IMR-90 (cell line): Measurements from ENCODE around the gene PHC1. TPM values are rescaled to one million over a fixed set of nuclear protein-coding genes. Genes with fewer than 3 reads are reported as not detected.
"Not testable (repeated sequence)": the region's sequence is repeated elsewhere in the genome, so short reads cannot be mapped to it uniquely, and the experiment has no call there.

ENCODE experiments used
- ATAC-seq: fragments of 200-7000 bp; cut with Tn5 transposase; 2 replicates; pipeline ENCODE4 v1.9.1; 2020; ENCODE audit warnings: low read depth, mild to moderate bottlenecking, moderate library complexity
- BruUV-seq: library from RNA; stranded (reverse); fragments of 400-500 nt; replicated peaks from 2 replicates; lab custom pipeline; 2021; lab: Mats Ljungman, UMichigan
- CTCF ChIA-PET: fragments of 300-600 bp; formaldehyde crosslinking; extraction: SDS; loops from one replicate; lab custom pipeline; 2021; ENCODE audit warnings: antibody characterized with exemption; lab: Yijun Ruan, JAX
- POLR2A ChIA-PET: fragments of 300-600 bp; sonication (Branson Sonifier 250); formaldehyde crosslinking; loops from one replicate; lab custom pipeline; 2022; ENCODE audit warnings: antibody characterized with exemption; ENCODE audit not compliant: unreplicated experiment; lab: Charles Lee
- DNase-seq: peaks from one replicate; pipeline ENCODE4 v3.0.0; 2013
- H2AFZ ChIP-seq: replicated peaks from 2 replicates; pipeline ENCODE3; 2013; ENCODE audit warnings: low read length, mild to moderate bottlenecking; ENCODE audit not compliant: poor library complexity
- H2AK5ac ChIP-seq: 2 replicates; pipeline ENCODE4 v1.6.1; 2013; ENCODE audit warnings: low read depth, low read length, inconsistent platforms
- H2AK9ac ChIP-seq: replicated peaks from 2 replicates; pipeline ENCODE3; 2013; ENCODE audit warnings: mild to moderate bottlenecking, low read depth, low read length, moderate library complexity; ENCODE audit not compliant: poor library complexity
- H2BK120ac ChIP-seq: 2 replicates; pipeline ENCODE4 v1.6.1; 2013; ENCODE audit warnings: low read depth, low read length, inconsistent platforms
- H2BK15ac ChIP-seq: 3 replicates; pipeline ENCODE4 v1.6.1; 2013; ENCODE audit warnings: low read depth, low read length, inconsistent platforms
- H2BK20ac ChIP-seq: 2 replicates; pipeline ENCODE4 v1.6.1; 2013; ENCODE audit warnings: low read depth, mild to moderate bottlenecking, inconsistent platforms, low read length, moderate library complexity
- H2BK5ac ChIP-seq: 2 replicates; pipeline ENCODE4 v1.6.1; 2013; ENCODE audit warnings: mild to moderate bottlenecking, low read depth, low read length, inconsistent platforms; ENCODE audit not compliant: poor library complexity, severe bottlenecking
- H3K14ac ChIP-seq: replicated peaks from 2 replicates; pipeline ENCODE4 v1.6.1; 2013; ENCODE audit warnings: low read depth, low read length, inconsistent platforms
- H3K18ac ChIP-seq: 2 replicates; pipeline ENCODE4 v1.6.1; 2013; ENCODE audit warnings: low read depth, low read length, control low read depth
- H3K23ac ChIP-seq: 2 replicates; pipeline ENCODE4 v1.6.1; 2013; ENCODE audit warnings: low read depth, low read length, inconsistent platforms
- H3K27ac ChIP-seq: 2 replicates; pipeline ENCODE4 v1.5.1; 2013; ENCODE audit warnings: mild to moderate bottlenecking, control low read depth, low read length; ENCODE audit not compliant: insufficient read depth
- H3K27me3 ChIP-seq: 2 replicates; pipeline ENCODE4 v1.6.1; 2013; ENCODE audit warnings: low read length; ENCODE audit not compliant: control insufficient read depth, insufficient read depth
- H3K36me3 ChIP-seq: 2 replicates; pipeline ENCODE4 v1.6.1; 2013; ENCODE audit warnings: low read length, mixed read lengths; ENCODE audit not compliant: control insufficient read depth, insufficient read depth
- H3K4ac ChIP-seq: 2 replicates; pipeline ENCODE4 v1.6.1; 2013; ENCODE audit warnings: low read depth, low read length, inconsistent platforms
- H3K4me1 ChIP-seq: 2 replicates; pipeline ENCODE4 v1.6.1; 2013; ENCODE audit warnings: low read length, mixed read lengths; ENCODE audit not compliant: control insufficient read depth, insufficient read depth
- H3K4me2 ChIP-seq: 2 replicates; pipeline ENCODE4 v1.6.1; 2013; ENCODE audit warnings: low read depth, mild to moderate bottlenecking, control low read depth, low read length, moderate library complexity
- H3K4me3 ChIP-seq: 2 replicates; pipeline ENCODE4 v1.5.1; 2013; ENCODE audit warnings: low read depth, mild to moderate bottlenecking, control low read depth, low read length, moderate library complexity; ENCODE audit not compliant: insufficient read depth
- H3K56ac ChIP-seq: 2 replicates; pipeline ENCODE4 v1.6.1; 2013; ENCODE audit warnings: low read length, inconsistent platforms; ENCODE audit not compliant: insufficient read depth; ENCODE audit errors: extremely low read depth
- H3K79me1 ChIP-seq, 2 experiments: 2 replicates each; pipeline ENCODE4 v1.6.1; 2013; ENCODE audit warnings: low read length in 2 of 2, inconsistent platforms in 1 of 2, low read depth in 1 of 2
- H3K9ac ChIP-seq: 2 replicates; pipeline ENCODE4 v1.6.1; 2013; ENCODE audit warnings: low read depth, low read length, control low read depth
- H3K9me1 ChIP-seq: 2 replicates; pipeline ENCODE4 v1.6.1; 2013; ENCODE audit warnings: low read length, inconsistent platforms; ENCODE audit not compliant: insufficient read depth
- H3K9me3 ChIP-seq: 2 replicates; pipeline ENCODE4 v1.6.1; 2013; ENCODE audit warnings: low read length; ENCODE audit not compliant: control insufficient read depth, insufficient read depth
- H4K20me1 ChIP-seq: 2 replicates; pipeline ENCODE4 v1.6.1; 2013; ENCODE audit warnings: low read length, inconsistent platforms; ENCODE audit not compliant: insufficient read depth
- H4K5ac ChIP-seq: 2 replicates; pipeline ENCODE4 v1.6.1; 2013; ENCODE audit warnings: mild to moderate bottlenecking, low read depth, low read length, control low read depth
- H4K8ac ChIP-seq, 2 experiments: 2 replicates each; pipeline ENCODE4 v1.6.1; 2013; ENCODE audit warnings: low read depth in 2 of 2, low read length in 2 of 2, control low read depth in 1 of 2, inconsistent platforms in 1 of 2
- H4K91ac ChIP-seq: 2 replicates; pipeline ENCODE4 v1.6.1; 2013; ENCODE audit warnings: low read depth, low read length, inconsistent platforms; ENCODE audit not compliant: insufficient read depth
- WGBS, 2 experiments: methylation state at CpG; one replicate each; pipeline versions ENCODE4 v1.1.5 to v1.1.7; 2013; ENCODE audit warnings: missing lambda C conversion rate in 2 of 2; ENCODE audit not compliant: insufficient read length in 1 of 2; ENCODE audit errors: extremely low coverage in 2 of 2; 5-methylcytosine and 5-hydroxymethylcytosine counted together
- dilution Hi-C: fragments of 300-500 bp; cut with HindIII; formaldehyde crosslinking; loops from one replicate; pipeline ENCODE4 v1.14.3; 2018; ENCODE audit warnings: low sequenced_read_pairs; ENCODE audit not compliant: unreplicated experiment
- in situ Hi-C: fragments of 300-500 bp; cut with MboI; formaldehyde crosslinking; loops from 3 replicates; pipeline ENCODE4 v1.14.3; 2019; ENCODE audit warnings: low sequenced_read_pairs, inconsistent platforms, mixed read lengths
- intact Hi-C: fragments of 100-400 bp; cut with micrococcal nuclease; formaldehyde crosslinking; loops from 2 replicates; pipeline ENCODE4 v1.10.0; 2022
- polyA plus RNA-seq, 3 experiments: library from polyadenylated mRNA; depleted of rRNA; stranded (reverse); fragments of >200 nt; gene quantifications; 2 replicates each; pipeline ENCODE4 v1.2.3, GENCODE V29; 2012; ENCODE audit warnings: low replicate concordance in 1 of 3
- total RNA-seq: library from RNA; depleted of rRNA; stranded (reverse); fragments of >200 nt; gene quantifications from 2 replicates; pipeline ENCODE4 v1.2.3, GENCODE V29; 2012

PHC1 gene
- total and polyA plus RNA-seq, 2 of the 4 experiments (the other 2 are of a cell fraction): 9.1 to 23.1 TPM

- BruUV-seq, H2BK5ac ChIP-seq, H4K20me1 ChIP-seq, intact Hi-C loops, H3K4me3 ChIP-seq, H3K4ac ChIP-seq, CTCF ChIA-PET, H4K8ac ChIP-seq, H3K9me1 ChIP-seq, H2AK5ac ChIP-seq, H3K79me1 ChIP-seq, H4K91ac ChIP-seq, H2BK20ac ChIP-seq, H3K9ac ChIP-seq, ATAC-seq, H3K9me3 ChIP-seq, H3K23ac ChIP-seq, in situ Hi-C loops, H3K18ac ChIP-seq, H3K27me3 ChIP-seq, DNase-seq, H3K56ac ChIP-seq, H2BK15ac ChIP-seq, H3K14ac ChIP-seq, H2BK120ac ChIP-seq, H4K5ac ChIP-seq, H3K4me1 ChIP-seq, dilution Hi-C loops, POLR2A ChIA-PET, H2AK9ac ChIP-seq, H2AFZ ChIP-seq, H3K4me2 ChIP-seq, H3K27ac ChIP-seq: not testable (repeated sequence)
- WGBS, 2 experiments: no CpG with 5 or more reads among the region's 4 CpGs
- H3K36me3 ChIP-seq: peaks cover 37% of the 10 kb centered on the region
Measured at GRCh38 chr12:8934080-8934479, 19.8 kb downstream of the PHC1 start.
